Activated T-helper 2 cell treated with anti-CD3 and anti-CD28 coated beads, Interferon-gamma antibody, Interleukin-2, Interleukin-4, amounts not matched to agents 10 μg/mL and 5 μg/mL and 100 μg/mL, durations not matched to agents 14 hours and 24 hours and 36 hours (primary cell): ENCODE data around the gene ADGRL2. TPM values are rescaled to one million over a fixed set of nuclear protein-coding genes. Genes with fewer than 3 reads are reported as not detected.

Source experiments
- DNase-seq: peaks from one replicate; pipeline ENCODE4 v3.0.0; 2021; ENCODE audit warnings: low spot score
- H3K27ac Mint-ChIP-seq: one replicate; pipeline ENCODE4 v1.8.0; 2021; ENCODE audit warnings: mixed read lengths
- H3K27me3 Mint-ChIP-seq: one replicate; pipeline ENCODE4 v1.8.0; 2021; ENCODE audit warnings: low read depth, mixed read lengths
- H3K36me3 Mint-ChIP-seq: one replicate; pipeline ENCODE4 v1.8.0; 2021; ENCODE audit warnings: low read depth, mixed read lengths
- H3K4me1 Mint-ChIP-seq: one replicate; pipeline ENCODE4 v1.8.0; 2021; ENCODE audit warnings: low read depth, mixed read lengths
- H3K4me3 Mint-ChIP-seq: one replicate; pipeline ENCODE4 v1.8.0; 2021; ENCODE audit warnings: low read depth, mild to moderate bottlenecking, moderate library complexity, mixed read lengths
- H3K9me3 Mint-ChIP-seq: one replicate; pipeline ENCODE4 v1.8.0; 2021; ENCODE audit warnings: mixed read lengths
- intact Hi-C: fragments of 100-400 bp; cut with micrococcal nuclease; formaldehyde crosslinking; loops from one replicate; pipeline ENCODE4 v1.15.1; 2023
- total RNA-seq: library from RNA; stranded (reverse); gene quantifications from 2 replicates; pipeline ENCODE4 v1.2.3, GENCODE V29; 2022

ADGRL2 gene
- 1.3 TPM in 1 of 2 replicates, not detected in the other for total RNA-seq

DNA sequence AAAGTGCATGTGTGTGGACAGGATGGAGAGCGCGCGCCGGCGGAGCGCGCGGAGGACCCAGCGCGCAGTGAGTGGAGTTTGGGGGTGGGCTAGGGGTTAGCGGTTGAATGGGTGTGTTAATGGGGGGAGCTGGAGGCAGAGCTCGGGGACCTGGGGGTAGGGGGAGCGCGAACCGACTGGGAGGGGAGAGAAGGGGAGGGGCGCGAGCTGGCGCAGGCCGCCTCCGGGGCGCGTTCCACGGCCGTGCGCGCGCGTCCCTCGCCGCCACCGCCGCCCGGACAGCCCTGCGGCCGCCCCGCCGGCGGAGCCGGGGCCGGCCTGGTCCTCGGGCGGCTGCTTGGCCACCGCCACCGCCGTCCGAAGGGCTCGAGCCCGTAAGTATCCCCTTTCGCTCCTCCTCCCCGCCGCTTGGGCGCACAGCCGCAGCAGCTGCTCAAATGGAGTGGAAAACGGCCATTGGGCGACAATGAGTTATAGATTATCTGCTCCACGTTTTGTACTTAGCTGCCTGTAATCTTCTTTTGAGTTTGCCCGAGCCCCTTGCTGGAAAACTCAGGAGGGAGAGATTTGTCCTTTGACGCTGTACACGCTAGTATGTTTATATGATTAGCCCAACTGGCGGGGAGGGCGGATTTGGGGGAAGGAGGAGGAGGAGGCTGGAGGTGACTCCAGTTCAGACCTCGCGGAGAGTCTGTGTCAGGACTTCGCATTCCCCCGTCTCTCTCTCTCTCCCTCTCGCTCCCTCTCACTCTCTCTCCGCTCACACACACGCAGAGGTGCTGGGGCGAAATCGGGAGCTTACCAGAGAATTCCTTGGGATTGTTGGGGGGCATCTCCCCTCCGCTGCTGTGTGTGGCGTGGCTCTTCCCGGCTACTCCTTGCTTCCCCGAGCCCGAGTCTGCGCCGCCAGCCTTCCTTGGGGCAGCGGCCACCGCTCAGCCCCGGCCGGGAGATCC lies at the start of gene ADGRL2:
ADGRL2 (plus strand) TSS at position 240 of the 956 bp plus-strand sequence. CDS start 36,051 bp downstream, outside the sequence.
- no peaks in the 10 kb centered on the region for H3K36me3 Mint-ChIP-seq
- intact Hi-C loops, result no loop called here
- H3K27ac Mint-ChIP-seq, result no peak within 1 kb of the TSS
- no peaks in the 10 kb centered on the region for H3K4me1 Mint-ChIP-seq
- H3K9me3 Mint-ChIP-seq, result no peaks in the 10 kb centered on the region
- no peak for DNase-seq
- peak within 1 kb of the TSS; percentile 39 for H3K4me3 Mint-ChIP-seq
- peaks cover 54% of the 10 kb centered on the region for H3K27me3 Mint-ChIP-seq

DNA sequence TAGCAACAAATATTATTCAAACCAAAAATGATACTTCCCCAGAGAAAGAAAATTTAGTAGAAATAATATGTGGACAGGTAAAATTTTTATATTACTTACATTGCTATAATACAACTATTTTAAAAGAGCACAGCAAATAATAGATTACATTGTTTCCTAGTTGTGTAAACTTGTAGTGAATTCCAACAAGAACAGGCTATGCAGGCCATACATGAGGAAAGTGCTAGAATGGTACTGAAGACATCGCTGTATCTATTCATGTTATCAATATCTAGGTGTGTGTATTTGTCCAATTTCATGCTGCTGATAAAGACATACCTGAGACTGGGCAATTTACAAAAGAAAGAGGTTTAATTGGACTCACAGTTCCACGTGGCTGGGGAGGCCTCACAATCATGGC lies 47.9 kb upstream of the ADGRL2 start:
- Mint-ChIP-seq H3K4me1 (no peaks in the 10 kb centered on the region), H3K27ac (no peak overlapping the region), H3K27me3 (no peaks in the 10 kb centered on the region), H3K9me3 (no peaks in the 10 kb centered on the region), H3K36me3 (no peaks in the 10 kb centered on the region), H3K4me3 (no peak overlapping the region)
- no peak for DNase-seq
- intact Hi-C loops, result no loop called here

DNA sequence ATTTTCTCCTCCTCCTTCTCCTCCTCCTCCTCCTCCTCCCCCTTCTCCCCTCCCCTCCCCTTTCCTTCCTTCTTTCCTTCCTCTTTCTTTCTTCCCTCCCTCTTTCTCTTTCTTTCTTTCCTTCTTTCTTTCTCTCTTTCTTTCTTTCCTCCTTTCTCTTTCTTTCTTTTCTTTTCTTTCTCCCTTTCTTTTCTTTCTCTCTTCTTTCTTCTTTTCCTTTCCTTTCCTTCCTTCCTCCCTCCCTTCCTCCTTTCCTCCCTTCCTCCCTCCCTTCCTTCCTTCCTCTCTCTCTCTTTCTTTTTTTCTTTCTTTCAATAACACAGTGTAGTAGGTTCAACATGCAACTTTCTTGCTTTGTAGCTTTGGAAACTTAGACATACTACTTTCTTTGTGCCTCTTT lies 46.3 kb upstream of the ADGRL2 start:
- no peak for DNase-seq
- no peaks in the 10 kb centered on the region for H3K9me3 Mint-ChIP-seq
- no peaks in the 10 kb centered on the region for H3K36me3 Mint-ChIP-seq
- no peaks in the 10 kb centered on the region for H3K4me1 Mint-ChIP-seq
- intact Hi-C loops, result no loop called here
- H3K27me3 Mint-ChIP-seq, result no peaks in the 10 kb centered on the region
- H3K4me3 Mint-ChIP-seq, result no peak overlapping the region
- H3K27ac Mint-ChIP-seq, result no peak overlapping the region

DNA sequence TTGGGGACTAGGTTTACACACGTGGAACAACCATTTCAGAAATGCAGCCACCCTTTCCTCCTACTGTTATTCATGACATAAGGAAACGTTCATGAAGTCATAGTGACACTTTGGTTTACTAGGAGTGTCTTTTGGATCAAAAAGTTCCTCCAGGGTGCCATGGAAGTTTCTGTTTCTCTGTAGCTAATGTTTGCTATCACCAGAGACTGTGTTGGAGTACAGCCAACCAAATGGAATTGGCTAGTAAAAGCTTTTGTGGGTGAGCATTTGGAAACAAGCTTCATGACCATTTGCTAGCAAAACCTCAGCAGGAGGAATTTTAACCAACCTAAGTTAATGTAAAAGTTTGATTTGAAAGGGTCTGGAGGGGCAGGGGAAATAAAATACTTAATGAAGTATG lies 43.9 kb upstream of the ADGRL2 start:
- no peaks in the 10 kb centered on the region for H3K4me1 Mint-ChIP-seq
- intact Hi-C loops, result no loop called here
- no peak for DNase-seq
- H3K27ac Mint-ChIP-seq, result no peak overlapping the region
- no peaks in the 10 kb centered on the region for H3K9me3 Mint-ChIP-seq
- H3K4me3 Mint-ChIP-seq, result no peak overlapping the region
- no peaks in the 10 kb centered on the region for H3K27me3 Mint-ChIP-seq
- no peaks in the 10 kb centered on the region for H3K36me3 Mint-ChIP-seq

DNA sequence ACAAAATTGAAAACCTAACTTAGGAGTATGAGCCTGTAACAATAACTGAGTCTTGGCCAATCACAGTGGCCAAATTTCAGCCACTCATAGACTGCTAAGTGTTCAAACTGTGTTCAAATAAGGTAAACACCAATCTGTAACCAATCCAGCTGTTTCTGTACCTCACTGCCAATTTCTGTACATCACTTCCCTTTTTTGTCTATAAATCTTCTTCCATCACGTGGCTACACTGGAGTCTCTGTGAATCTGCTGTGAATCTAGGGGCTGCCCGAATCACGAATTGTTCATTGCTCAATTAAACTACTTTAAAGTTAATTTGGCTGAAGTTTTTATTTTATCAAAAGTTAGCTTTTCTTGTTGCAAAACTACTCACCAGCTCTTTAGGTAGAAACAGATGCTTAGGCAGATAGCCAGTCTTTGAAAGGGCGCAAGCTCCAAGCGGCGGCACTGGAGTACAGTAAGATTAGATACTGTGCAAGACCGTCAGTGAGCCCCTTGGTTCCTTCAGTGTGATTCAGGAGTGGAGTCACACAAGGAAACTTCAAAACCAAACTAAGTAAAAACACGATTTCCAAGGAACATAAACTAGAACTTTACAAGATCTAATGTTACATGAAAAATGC lies 43.2 kb upstream of the ADGRL2 start:
- Mint-ChIP-seq H3K27ac (no peak overlapping the region), H3K27me3 (no peaks in the 10 kb centered on the region), H3K4me1 (no peaks in the 10 kb centered on the region), H3K4me3 (no peak overlapping the region), H3K9me3 (no peaks in the 10 kb centered on the region), H3K36me3 (no peaks in the 10 kb centered on the region)
- intact Hi-C loops, result no loop called here
- no peak for DNase-seq

DNA sequence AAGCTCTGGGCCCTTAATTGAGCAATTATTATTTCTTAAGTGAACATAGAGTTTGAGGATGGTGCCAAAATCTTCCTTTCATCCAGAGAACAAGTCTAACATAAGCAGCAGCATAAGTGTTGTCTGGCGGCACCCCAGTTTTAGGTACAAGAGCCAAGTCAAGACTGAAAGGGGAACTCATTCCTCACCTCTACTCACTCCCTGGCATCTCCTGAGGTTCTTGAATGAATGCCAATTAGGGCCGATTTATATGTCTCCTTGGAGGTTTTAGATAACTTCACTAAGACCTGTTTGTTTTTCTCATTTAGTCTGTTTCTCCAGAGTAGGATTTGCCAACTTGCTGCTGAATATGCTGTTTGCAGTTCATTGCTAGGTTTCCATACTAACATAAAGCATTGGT lies 42.6 kb upstream of the ADGRL2 start:
- Mint-ChIP-seq H3K27me3 (no peaks in the 10 kb centered on the region), H3K4me3 (no peak overlapping the region), H3K4me1 (no peaks in the 10 kb centered on the region), H3K27ac (no peak overlapping the region), H3K36me3 (no peaks in the 10 kb centered on the region), H3K9me3 (no peaks in the 10 kb centered on the region)
- no peak for DNase-seq
- intact Hi-C loops, result no loop called here

DNA sequence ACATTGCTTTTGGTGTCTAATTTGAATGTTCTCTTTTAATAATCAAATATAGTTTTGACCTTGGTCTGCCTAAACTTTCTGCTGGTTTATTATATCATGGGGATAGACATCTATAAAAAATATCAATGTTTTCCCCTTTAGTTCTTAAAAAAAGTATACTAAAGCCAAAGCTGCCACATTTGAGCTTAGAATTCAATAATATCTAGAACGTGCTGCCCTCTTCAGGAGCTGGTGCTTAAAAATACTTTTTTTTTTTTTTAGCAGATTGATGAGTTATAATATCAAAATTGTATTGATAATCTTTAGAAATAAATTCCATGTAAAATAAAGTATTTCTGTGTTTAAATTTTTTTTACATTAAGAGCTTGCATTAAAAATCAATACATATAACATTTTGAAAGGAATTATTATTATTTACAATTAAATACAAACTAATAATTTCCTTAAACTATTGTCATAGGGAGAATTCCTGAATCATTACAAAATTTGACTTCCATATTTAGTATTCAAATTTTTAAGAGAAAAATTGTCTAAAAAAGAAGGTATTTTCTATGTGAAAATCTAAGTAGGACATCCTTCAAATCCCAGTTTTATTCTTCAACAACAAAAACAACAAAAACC lies 40.1 kb upstream of the ADGRL2 start:
- H3K27ac Mint-ChIP-seq, result no peak overlapping the region
- H3K36me3 Mint-ChIP-seq, result no peaks in the 10 kb centered on the region
- no peaks in the 10 kb centered on the region for H3K27me3 Mint-ChIP-seq
- intact Hi-C loops, result no loop called here
- no peak overlapping the region for H3K4me3 Mint-ChIP-seq
- DNase-seq, result no peak
- no peaks in the 10 kb centered on the region for H3K4me1 Mint-ChIP-seq
- H3K9me3 Mint-ChIP-seq, result no peaks in the 10 kb centered on the region

DNA sequence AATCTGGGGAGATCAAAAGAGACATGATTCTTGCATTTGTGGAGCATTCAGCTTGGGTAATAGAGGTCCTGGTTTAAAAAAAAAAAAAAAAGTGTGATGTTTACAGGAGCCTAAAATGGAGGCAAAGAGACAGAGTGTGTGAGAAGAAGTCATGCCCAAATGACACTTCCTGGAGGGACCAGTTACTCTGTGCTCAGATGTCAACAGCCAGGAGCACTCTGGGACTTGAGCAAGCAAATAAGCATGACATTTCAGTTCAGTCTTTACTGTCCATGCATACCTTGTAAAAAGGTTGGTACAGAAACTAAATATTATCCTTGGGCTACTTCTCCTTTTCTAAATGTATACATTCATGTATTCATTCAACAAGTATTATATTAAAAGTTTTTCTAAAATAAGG lies 25.2 kb upstream of the ADGRL2 start:
- Mint-ChIP-seq H3K27me3 (no peaks in the 10 kb centered on the region), H3K36me3 (no peaks in the 10 kb centered on the region), H3K4me3 (no peak overlapping the region), H3K9me3 (no peaks in the 10 kb centered on the region), H3K27ac (no peak overlapping the region), H3K4me1 (no peaks in the 10 kb centered on the region)
- no peak for DNase-seq
- intact Hi-C loops, result no loop called here

DNA sequence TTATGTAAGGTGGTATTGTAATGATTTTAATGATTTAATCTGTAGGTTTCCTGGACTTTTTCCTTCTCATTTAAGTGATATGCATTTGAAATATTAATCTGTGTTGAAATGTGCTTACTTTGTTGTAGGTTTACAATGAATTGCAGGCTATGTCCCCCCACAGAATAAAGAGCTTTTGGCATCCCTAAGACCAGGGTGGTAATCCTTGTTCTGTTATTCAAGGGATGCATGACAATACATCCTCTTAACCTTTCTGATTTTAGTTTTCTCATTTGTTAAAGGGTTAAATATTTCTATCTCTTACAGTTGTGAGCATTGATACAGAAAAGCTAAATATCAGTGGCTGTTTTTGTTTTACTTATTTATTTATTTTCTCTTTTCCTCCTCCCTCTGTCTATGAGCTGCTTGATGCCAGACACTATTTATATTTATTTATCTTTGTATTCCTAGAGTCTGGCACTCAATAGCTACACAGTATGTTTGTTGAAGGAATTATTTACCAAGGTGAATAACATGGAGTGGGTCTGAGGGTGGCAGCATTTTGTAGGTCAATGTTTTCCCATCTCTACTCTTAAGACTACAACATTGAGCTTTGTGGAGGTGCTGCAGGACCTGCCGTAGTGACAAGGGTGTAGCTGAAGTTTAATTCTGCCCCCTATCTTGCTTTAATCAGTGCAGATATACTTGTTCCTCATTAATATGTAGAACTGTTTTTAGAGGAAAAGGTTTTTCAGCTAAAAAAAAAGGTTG lies 19.9 kb upstream of the ADGRL2 start:
- intact Hi-C loops, result no loop called here
- Mint-ChIP-seq H3K4me1 (no peaks in the 10 kb centered on the region), H3K27ac (no peak overlapping the region), H3K4me3 (no peak overlapping the region), H3K9me3 (no peaks in the 10 kb centered on the region), H3K27me3 (no peaks in the 10 kb centered on the region), H3K36me3 (no peaks in the 10 kb centered on the region)
- no peak for DNase-seq

DNA sequence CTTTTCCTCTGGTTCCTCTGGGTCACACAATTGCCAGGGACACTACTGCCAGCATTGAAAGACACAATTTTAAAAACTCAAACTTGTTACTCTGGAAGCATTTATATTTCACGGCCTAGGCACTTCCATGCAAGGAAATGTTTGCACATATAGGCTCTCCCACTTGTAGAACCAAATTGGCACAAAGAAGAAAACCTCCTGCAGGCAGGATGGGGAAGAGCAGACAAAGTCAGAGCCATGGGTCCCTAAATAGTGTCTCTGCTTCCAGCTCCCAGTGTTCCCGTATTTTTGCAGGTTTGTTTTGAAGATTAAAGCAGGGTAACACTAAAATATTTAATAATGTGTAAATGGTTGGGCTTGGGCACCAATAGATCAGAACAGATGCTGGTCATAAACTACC lies 19.0 kb upstream of the ADGRL2 start:
- no peak overlapping the region for H3K4me3 Mint-ChIP-seq
- no peak overlapping the region for H3K27ac Mint-ChIP-seq
- H3K9me3 Mint-ChIP-seq, result no peaks in the 10 kb centered on the region
- H3K27me3 Mint-ChIP-seq, result no peaks in the 10 kb centered on the region
- no peaks in the 10 kb centered on the region for H3K36me3 Mint-ChIP-seq
- H3K4me1 Mint-ChIP-seq, result no peaks in the 10 kb centered on the region
- intact Hi-C loops, result no loop called here
- no peak for DNase-seq

DNA sequence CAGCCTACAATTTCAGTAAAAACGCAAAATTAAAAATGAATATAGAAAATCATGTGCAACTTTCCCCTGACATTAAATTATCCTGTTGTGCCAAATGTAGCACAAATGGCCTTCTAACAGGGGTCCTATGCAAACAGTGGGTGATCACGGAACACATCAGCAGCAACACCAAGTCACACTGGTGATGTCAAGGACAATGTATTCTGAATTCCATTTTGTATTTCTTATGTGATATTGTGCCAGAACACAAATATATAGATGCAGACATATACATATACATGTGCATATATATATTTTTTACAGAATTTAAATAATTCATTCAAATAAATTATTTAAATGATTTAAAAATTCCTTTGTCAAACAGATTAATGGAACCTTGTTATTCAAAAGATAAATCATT lies 8.6 kb upstream of the ADGRL2 start:
- intact Hi-C loops, result no loop called here
- Mint-ChIP-seq H3K4me1 (no peaks in the 10 kb centered on the region), H3K9me3 (no peaks in the 10 kb centered on the region), H3K27ac (no peak overlapping the region), H3K36me3 (no peaks in the 10 kb centered on the region), H3K4me3 (no peak overlapping the region), H3K27me3 (no peaks in the 10 kb centered on the region)
- no peak for DNase-seq

DNA sequence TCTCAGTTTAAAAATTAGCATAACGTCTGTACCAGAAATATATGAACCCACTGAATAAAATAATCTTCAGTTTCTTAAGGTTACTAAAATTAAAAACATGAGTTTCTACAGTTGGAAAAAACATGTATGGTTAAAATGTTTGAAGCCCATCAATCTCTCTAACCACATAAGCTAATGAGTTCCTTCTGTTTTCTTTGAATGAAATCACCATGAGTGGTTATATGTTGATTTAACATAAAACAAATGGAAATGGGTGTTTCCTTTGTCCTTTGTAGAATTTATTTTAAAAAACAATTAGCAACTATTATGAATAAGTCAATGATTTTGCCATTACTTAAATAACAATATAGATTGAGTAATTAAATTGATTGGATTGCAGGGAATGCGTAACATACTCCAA lies 3.0 kb upstream of the ADGRL2 start:
- Mint-ChIP-seq H3K27me3 (peaks cover 30% of the 10 kb centered on the region), H3K4me1 (no peaks in the 10 kb centered on the region), H3K27ac (no peak overlapping the region), H3K36me3 (no peaks in the 10 kb centered on the region), H3K4me3 (no peak overlapping the region), H3K9me3 (no peaks in the 10 kb centered on the region)
- DNase-seq, result no peak
- intact Hi-C loops, result no loop called here
